AG04450 (cell line): ENCODE results near the gene RSAD2. TPM values are rescaled to one million over a fixed set of nuclear protein-coding genes. Genes with fewer than 3 reads are reported as not detected.

Source experiments
- CTCF ChIA-PET: fragments of 300-600, 350-600 bp; formaldehyde crosslinking; extraction: SDS; loops from one replicate; lab custom pipeline; 2022; ENCODE audit warnings: antibody characterized with exemption, inconsistent platforms; lab: Charles Lee
- POLR2A ChIA-PET: fragments of 350-600 bp; formaldehyde crosslinking; extraction: SDS; loops from one replicate; lab custom pipeline; 2021; ENCODE audit warnings: antibody characterized with exemption, inconsistent platforms; lab: Yijun Ruan, JAX
- DNase-seq: peaks from one replicate; pipeline ENCODE4 v3.0.0-alpha.2; 2011; ENCODE audit warnings: low read depth, low spot score
- H3K27ac ChIP-seq: one replicate; pipeline ENCODE4 v1.5.1; 2012; ENCODE audit warnings: low read depth, low read length, control low read depth
- H3K27me3 ChIP-seq: one replicate; pipeline ENCODE4 v1.6.0; 2012; ENCODE audit warnings: low read length; ENCODE audit not compliant: control insufficient read depth, insufficient read depth
- H3K4me3 ChIP-seq: 2 replicates; pipeline ENCODE4 v1.5.1; 2011; ENCODE audit warnings: mild to moderate bottlenecking, low read depth, low read length, control low read depth
- H3K9me3 ChIP-seq: 2 replicates; pipeline ENCODE4 v1.5.1; 2012; ENCODE audit warnings: low read length; ENCODE audit not compliant: control insufficient read depth, insufficient read depth
- polyA plus RNA-seq: library from polyadenylated mRNA; depleted of rRNA; stranded (reverse); fragments of >200 nt; gene quantifications from 2 replicates; pipeline ENCODE4 v1.2.3, GENCODE V29; 2011
- TF ChIP-seq, protein P1 (sequence below): IDR thresholded peaks from 2 replicates; pipeline ENCODE4 v1.5.1; 2011; ENCODE audit warnings: low read depth, low read length, control low read depth, inconsistent platforms

RSAD2 gene
- polyA plus RNA-seq, 1 experiment = not detected

GRCh38 chr2:6845903-6846302, 31.7 kb upstream of the RSAD2 start:
- peaks cover 21% of the 10 kb centered on the region for H3K9me3 ChIP-seq
- CTCF ChIA-PET = no interaction called here

GRCh38 chr2:6846540-6846939, 31.0 kb upstream of the RSAD2 start:
- Histone ChIP-seq H3K4me3 (no peak overlapping the region), H3K27me3 (no peaks in the 10 kb centered on the region), H3K27ac (no peak overlapping the region), H3K9me3 (peaks cover 25% of the 10 kb centered on the region)
- CTCF ChIA-PET = no interaction called here
- no peak for DNase-seq
- TF ChIP-seq, protein P1, sequence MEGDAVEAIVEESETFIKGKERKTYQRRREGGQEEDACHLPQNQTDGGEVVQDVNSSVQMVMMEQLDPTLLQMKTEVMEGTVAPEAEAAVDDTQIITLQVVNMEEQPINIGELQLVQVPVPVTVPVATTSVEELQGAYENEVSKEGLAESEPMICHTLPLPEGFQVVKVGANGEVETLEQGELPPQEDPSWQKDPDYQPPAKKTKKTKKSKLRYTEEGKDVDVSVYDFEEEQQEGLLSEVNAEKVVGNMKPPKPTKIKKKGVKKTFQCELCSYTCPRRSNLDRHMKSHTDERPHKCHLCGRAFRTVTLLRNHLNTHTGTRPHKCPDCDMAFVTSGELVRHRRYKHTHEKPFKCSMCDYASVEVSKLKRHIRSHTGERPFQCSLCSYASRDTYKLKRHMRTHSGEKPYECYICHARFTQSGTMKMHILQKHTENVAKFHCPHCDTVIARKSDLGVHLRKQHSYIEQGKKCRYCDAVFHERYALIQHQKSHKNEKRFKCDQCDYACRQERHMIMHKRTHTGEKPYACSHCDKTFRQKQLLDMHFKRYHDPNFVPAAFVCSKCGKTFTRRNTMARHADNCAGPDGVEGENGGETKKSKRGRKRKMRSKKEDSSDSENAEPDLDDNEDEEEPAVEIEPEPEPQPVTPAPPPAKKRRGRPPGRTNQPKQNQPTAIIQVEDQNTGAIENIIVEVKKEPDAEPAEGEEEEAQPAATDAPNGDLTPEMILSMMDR = no peak
- POLR2A ChIA-PET = no interaction called here

More at GRCh38 chr2:6845903-6846302, 31.7 kb upstream of the RSAD2 start:
- DNase-seq = no peak
- no peak overlapping the region for H3K27ac ChIP-seq
- H3K27me3 ChIP-seq = no peaks in the 10 kb centered on the region
- POLR2A ChIA-PET = no interaction called here
- TF ChIP-seq, protein P1 = no peak
- H3K4me3 ChIP-seq = no peak overlapping the region

DNA sequence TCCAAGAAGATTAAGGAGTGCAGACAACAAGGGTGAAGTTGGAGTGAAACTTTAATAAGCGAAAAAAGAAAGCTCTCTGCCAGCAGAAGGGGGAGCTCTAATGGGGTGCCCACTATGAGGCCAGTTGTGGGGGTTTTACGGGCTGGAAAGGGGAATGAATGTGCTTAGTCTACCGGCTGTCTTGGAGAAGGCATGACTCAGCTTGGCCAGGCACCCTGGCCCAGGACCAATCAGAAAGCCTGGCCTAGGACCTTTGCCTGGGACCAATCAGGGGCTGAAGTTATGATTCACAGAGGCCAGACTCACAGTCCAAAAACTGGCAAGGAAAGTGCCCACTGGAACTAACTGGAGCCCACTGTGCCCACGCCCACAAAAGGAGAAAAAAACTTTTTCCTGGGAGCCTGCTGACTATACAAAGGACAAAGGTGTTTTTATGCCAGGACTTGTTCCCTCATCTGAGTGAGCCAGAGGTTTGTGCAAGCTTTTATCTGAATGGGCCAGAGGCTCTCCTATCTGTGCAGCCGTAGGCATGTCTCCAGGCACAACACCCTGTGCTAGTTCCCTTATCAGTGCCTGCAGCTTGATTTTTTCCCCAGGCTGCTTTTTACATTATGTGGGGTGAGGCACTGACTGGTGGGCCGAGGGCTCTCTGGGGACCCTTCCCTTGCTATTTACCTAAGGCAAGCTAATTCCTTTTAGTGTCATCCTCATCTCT, 30.5 kb upstream of the RSAD2 start:
- CTCF ChIA-PET = interaction anchor here (1.0 kb wide), 1 partner anchor 19 kb away, joined by 3 read pairs; the partner anchor contains the start of gene CMPK2
- Histone ChIP-seq H3K4me3 (no peak overlapping the region), H3K9me3 (peaks cover 25% of the 10 kb centered on the region), H3K27ac (no peak overlapping the region), H3K27me3 (no peaks in the 10 kb centered on the region)
- DNase-seq = no peak
- POLR2A ChIA-PET = no interaction called here
- TF ChIP-seq, protein P1 = no peak

DNA sequence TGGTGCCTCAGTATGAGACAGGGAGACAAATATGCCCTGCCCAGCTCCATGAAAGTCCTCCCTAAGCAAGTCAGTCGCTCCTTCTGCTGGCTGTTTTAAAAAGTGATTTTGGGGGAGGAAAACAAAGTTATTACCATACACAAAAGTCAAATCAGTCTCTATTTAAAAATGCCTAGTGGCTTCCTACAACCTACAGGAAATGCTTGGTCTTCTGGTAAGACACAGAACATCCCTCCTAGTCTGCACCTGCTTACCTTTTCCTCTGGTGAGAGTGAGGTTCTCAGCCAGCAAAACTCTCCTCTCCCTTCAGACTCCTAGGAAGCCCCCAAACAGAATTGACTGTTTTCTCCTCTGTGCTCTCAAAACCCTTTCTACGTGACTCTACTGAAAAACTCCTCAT, 25.4 kb upstream of the RSAD2 start:
- 0 out of 2 replicates have a peak, but pooled peaks cover 4% of the 10 kb centered on the region for H3K9me3 ChIP-seq
- TF ChIP-seq, protein P1 = no peak
- no peak overlapping the region for H3K27ac ChIP-seq
- ChIA-PET CTCF (no interaction called here), POLR2A (no interaction called here)
- no peak for DNase-seq
- H3K27me3 ChIP-seq = no peaks in the 10 kb centered on the region
- no peak overlapping the region for H3K4me3 ChIP-seq

GRCh38 chr2:6854416-6854815, 23.2 kb upstream of the RSAD2 start:
- no peak overlapping the region for H3K4me3 ChIP-seq
- ChIA-PET POLR2A (no interaction called here), CTCF (no interaction called here)
- H3K27me3 ChIP-seq = no peaks in the 10 kb centered on the region
- H3K9me3 ChIP-seq = 0 out of 2 replicates have a peak, but pooled peaks cover 4% of the 10 kb centered on the region
- H3K27ac ChIP-seq = no peak overlapping the region
- TF ChIP-seq, protein P1 = no peak
- no peak for DNase-seq
